Stimulated activated CD4-positive, alpha-beta T cell treated with anti-CD3 and anti-CD28 coated beads, Interleukin-2, amount 100 ng/mL, for 24 hours (primary cell): Measurements from ENCODE around the gene DTNB.
A peak's percentile ranks its signal among the peaks of the same experiment; 100 is the strongest.

Experiments
- DNase-seq, 2 donors: peaks; one replicate each; pipeline ENCODE4 v3.0.0-alpha.2; 2020

The DTNB gene

GRCh38 chr2:25361261-25362048, 311.9 kb downstream of the DTNB start:
- DNase-seq: no peak

- no peak for DNase-seq
Measured at GRCh38 chr2:25358836-25359235, 314.5 kb downstream of the DTNB start.

- no peak for DNase-seq
Measured at GRCh38 chr2:25358249-25358815, 315.0 kb downstream of the DTNB start.

GRCh38 chr2:25356088-25356487, 317.3 kb downstream of the DTNB start:
- DNase-seq: no peak

GRCh38 chr2:25355270-25355669, 318.1 kb downstream of the DTNB start:
- no peak for DNase-seq

GRCh38 chr2:25354116-25354515, 319.3 kb downstream of the DTNB start:
- DNase-seq: no peak

- no peak for DNase-seq
Measured at GRCh38 chr2:25349397-25349796, 324.0 kb downstream of the DTNB start.

GRCh38 chr2:25347846-25348245, 325.5 kb downstream of the DTNB start:
- no peak for DNase-seq

GRCh38 chr2:25347205-25347815, 326.1 kb downstream of the DTNB start:
- DNase-seq: peak; percentile 45 to 49

- no peak for DNase-seq
Measured at GRCh38 chr2:25343187-25343825, 330.1 kb downstream of the DTNB start.

- DNase-seq: peak; percentile 81 to 83
Measured at GRCh38 chr2:25342372-25343186, 330.8 kb downstream of the DTNB start.

GRCh38 chr2:25341753-25342371, 331.5 kb downstream of the DTNB start, which contains the start of gene DNMT3A:
Gene DNMT3A (minus strand): TSS chr2:25341925. CDS start chr2:25313984, 27,941 bp downstream.
- peak; percentile 69 to 73 for DNase-seq

GRCh38 chr2:25341011-25341727, 332.2 kb downstream of the DTNB start:
- peak in 1 of 2 donors; percentile 40 for DNase-seq

- DNase-seq: peak in 1 of 2 donors; percentile 48
Measured at GRCh38 chr2:25340181-25340921, 333.0 kb downstream of the DTNB start.

GRCh38 chr2:25339791-25340180, 333.6 kb downstream of the DTNB start:
- no peak for DNase-seq

- DNase-seq: no peak
Measured at GRCh38 chr2:25339211-25339674, 334.1 kb downstream of the DTNB start.

- no peak for DNase-seq
Measured at GRCh38 chr2:25338401-25338800, 335.0 kb downstream of the DTNB start.

GRCh38 chr2:25337891-25338290, 335.5 kb downstream of the DTNB start:
- DNase-seq: no peak

- no peak for DNase-seq
Measured at GRCh38 chr2:25337276-25337675, 336.1 kb downstream of the DTNB start.

GRCh38 chr2:25336383-25336841, 337.0 kb downstream of the DTNB start:
- no peak for DNase-seq
